HG02970 (cell line): Measurements from ENCODE around the gene NOVA2.

ENCODE experiments used
- ATAC-seq: cut with Tn5 transposase; IDR thresholded peaks from one replicate; pipeline ENCODE4 v1.9.1; 2021; ENCODE audit warnings: mild to moderate bottlenecking, moderate library complexity, moderate number of reproducible peaks; ENCODE audit not compliant: unreplicated experiment, low FRiP score

Gene NOVA2

GRCh38 chr19:45967246-45967645, 6.4 kb downstream of the NOVA2 start:
- ATAC-seq = no peak

- no peak for ATAC-seq
Observed at GRCh38 chr19:45962021-45962420, 11.6 kb downstream of the NOVA2 start.

GRCh38 chr19:45960595-45961235, 12.9 kb downstream of the NOVA2 start:
- ATAC-seq = no peak

- no peak for ATAC-seq
Observed at GRCh38 chr19:45959517-45960025, 14.1 kb downstream of the NOVA2 start.

- ATAC-seq = no peak
Observed at GRCh38 chr19:45958769-45959516, 14.7 kb downstream of the NOVA2 start.

- ATAC-seq = no peak
Observed at GRCh38 chr19:45958320-45958719, 15.3 kb downstream of the NOVA2 start.

GRCh38 chr19:45955905-45956608, 17.6 kb downstream of the NOVA2 start:
- no peak for ATAC-seq

GRCh38 chr19:45954156-45954555, 19.5 kb downstream of the NOVA2 start:
- no peak for ATAC-seq

- ATAC-seq = no peak
Observed at GRCh38 chr19:45953676-45954075, 20.0 kb downstream of the NOVA2 start.

- ATAC-seq = no peak
Observed at GRCh38 chr19:45952686-45953505, 20.8 kb downstream of the NOVA2 start.

- no peak for ATAC-seq
Observed at GRCh38 chr19:45952341-45952685, 21.4 kb downstream of the NOVA2 start.

GRCh38 chr19:45947926-45948325, 25.7 kb downstream of the NOVA2 start:
- ATAC-seq = no peak

GRCh38 chr19:45940515-45940805, 33.2 kb downstream of the NOVA2 start:
- no peak for ATAC-seq

GRCh38 chr19:45939792-45940514, 33.7 kb downstream of the NOVA2 start:
- ATAC-seq = no peak

- ATAC-seq = no peak
Observed at GRCh38 chr19:45938733-45939319, 34.8 kb downstream of the NOVA2 start.

GRCh38 chr19:45935267-45935666, 38.4 kb downstream of the NOVA2 start:
- ATAC-seq = no peak

GRCh38 chr19:45934551-45935230, 39.0 kb downstream of the NOVA2 start:
- no peak for ATAC-seq

- ATAC-seq = no peak
Observed at GRCh38 chr19:45933759-45934158, 39.9 kb downstream of the NOVA2 start.

GRCh38 chr19:45931055-45931454, 42.6 kb downstream of the NOVA2 start:
- ATAC-seq = no peak
